HepG2 (cell line): Measurements from ENCODE around the gene NOSIP. TPM values are rescaled to one million over a fixed set of nuclear protein-coding genes. Genes with fewer than 3 reads are reported as not detected.

Experiments used
- ATAC-seq: fragments of 200-7000 bp; cut with Tn5 transposase; 3 replicates; pipeline ENCODE4 v1.9.1; 2020; ENCODE audit warnings: mild to moderate bottlenecking, moderate library complexity
- BruUV-seq: library from RNA; stranded (reverse); fragments of 400-500 nt; replicated peaks from 2 replicates; lab custom pipeline; 2021; lab: Mats Ljungman, UMichigan
- CTCF ChIA-PET: fragments of 300-600 bp; formaldehyde crosslinking; extraction: SDS; loops from one replicate; lab custom pipeline; 2021; ENCODE audit warnings: low total read pairs, inconsistent platforms, low intra/inter-chr PET ratio; lab: Yijun Ruan, JAX
- POLR2A ChIA-PET: fragments of 350-600 bp; sonication (Branson Sonifier 250); formaldehyde crosslinking; loops from one replicate; lab custom pipeline; 2020; ENCODE audit warnings: antibody characterized with exemption, inconsistent platforms; lab: Yijun Ruan, JAX
- DNase-seq: peaks from one replicate; pipeline ENCODE4 v3.0.0-alpha.2; 2015; ENCODE audit warnings: low spot score
- FAIRE-seq: peaks from 3 replicates; lab custom pipeline; 2011; peaks lifted over from hg19 to GRCh38; lab: Jason Lieb, UNC
- H2AFZ ChIP-seq: one replicate; pipeline ENCODE4 v1.6.1; 2011; ENCODE audit warnings: low read length, inconsistent platforms
- H3K27ac ChIP-seq: fragments of 300-600 bp; 3 replicates; pipeline ENCODE4 v1.8.0; 2011; ENCODE audit warnings: mixed run types, mild to moderate bottlenecking, mixed read lengths, low read length, inconsistent platforms; ENCODE audit not compliant: insufficient read depth; ENCODE audit errors: extremely low read length
- H3K27me3 ChIP-seq, 2 experiments: fragments of 200-600 bp in 1 of 2; 2 replicates in 1 of 2; 3 replicates in 1 of 2; pipeline versions ENCODE4 v1.6.0 to v1.8.0; 2011; ENCODE audit warnings: low read length in 2 of 2, mild to moderate bottlenecking in 2 of 2, moderate library complexity in 2 of 2, inconsistent platforms in 1 of 2; ENCODE audit not compliant: insufficient read depth in 2 of 2, control insufficient read depth in 1 of 2
- H3K36me3 ChIP-seq, 2 experiments: fragments of 200-600 bp in 1 of 2; replicated peaks in 1 of 2; 2 replicates in 1 of 2; 3 replicates in 1 of 2; pipeline versions ENCODE4 v1.5.1 to v1.8.0; 2011; ENCODE audit warnings: low read length in 2 of 2, inconsistent platforms in 1 of 2; ENCODE audit not compliant: insufficient read depth in 2 of 2, control insufficient read depth in 1 of 2
- H3K4me1 ChIP-seq: 2 replicates; pipeline ENCODE4 v1.5.1; 2012; ENCODE audit warnings: low read length, inconsistent platforms; ENCODE audit not compliant: insufficient read depth
- H3K4me2 ChIP-seq: 2 replicates; pipeline ENCODE4 v1.6.0; 2011; ENCODE audit warnings: low read depth, low read length, inconsistent platforms
- H3K4me3 ChIP-seq, 3 experiments: fragments of 200-600 bp in 1 of 3; sonication (generic), shearing (Covaris generic) in 1 of 3; replicated peaks in 1 of 3; 2 replicates each; pipeline ENCODE4 v1.5.1; 2011 to 2016; ENCODE audit warnings: low read length in 3 of 3, inconsistent platforms in 2 of 3, low read depth in 2 of 3, mild to moderate bottlenecking in 2 of 3, control low read depth in 1 of 3, mixed read lengths in 1 of 3; ENCODE audit not compliant: insufficient read depth in 1 of 3
- H3K79me2 ChIP-seq: one replicate; pipeline ENCODE4 v1.6.1; 2011; ENCODE audit warnings: low read length, inconsistent platforms; ENCODE audit not compliant: insufficient read depth
- H3K9ac ChIP-seq: 2 replicates; pipeline ENCODE4 v1.6.0; 2011; ENCODE audit warnings: mild to moderate bottlenecking, low read depth, low read length, inconsistent platforms; ENCODE audit not compliant: insufficient read depth
- H3K9me3 ChIP-seq: 2 replicates; pipeline ENCODE4 v1.5.1; 2012; ENCODE audit warnings: mild to moderate bottlenecking, low read length
- H4K20me1 ChIP-seq: 2 replicates; pipeline ENCODE4 v1.6.0; 2011; ENCODE audit warnings: inconsistent platforms, mild to moderate bottlenecking, low read length, moderate library complexity; ENCODE audit not compliant: insufficient read depth
- PLSCR1 ChIP-seq: sonication (generic); formaldehyde crosslinking; IDR thresholded peaks from 2 replicates; pipeline ENCODE4 v1.5.0; 2020; ENCODE audit warnings: missing genetic modification reagents, mild to moderate bottlenecking, borderline replicate concordance
- RFX5 ChIP-seq: IDR thresholded peaks from 2 replicates; pipeline ENCODE4 v1.6.1; 2011; ENCODE audit warnings: low read depth, low read length, improper control_type of control experiment
- RXRA ChIP-seq: sonication (generic); formaldehyde crosslinking; IDR thresholded peaks from 2 replicates; pipeline ENCODE4 v1.5.1; 2020; ENCODE audit warnings: missing genetic modification reagents
- SALL2 ChIP-seq: sonication (generic); formaldehyde crosslinking; IDR thresholded peaks from 2 replicates; pipeline ENCODE4 v1.8.1; 2023; ENCODE audit warnings: mild to moderate bottlenecking, missing genetic modification reagents, inconsistent platforms
- SMAD3 ChIP-seq: sonication (generic); formaldehyde crosslinking; IDR thresholded peaks from 2 replicates; pipeline ENCODE4 v1.4.0; 2020; ENCODE audit warnings: missing genetic modification reagents
- SNAPC5 ChIP-seq: sonication (generic); formaldehyde crosslinking; IDR thresholded peaks from 2 replicates; pipeline ENCODE4 v1.8.1; 2023; ENCODE audit warnings: mild to moderate bottlenecking, missing genetic modification reagents, borderline replicate concordance
- STAT6 ChIP-seq: sonication (generic); formaldehyde crosslinking; IDR thresholded peaks from 2 replicates; pipeline ENCODE4 v1.4.0; 2020; ENCODE audit warnings: missing genetic modification reagents, mild to moderate bottlenecking, borderline replicate concordance
- TOE1 ChIP-seq: sonication (generic); formaldehyde crosslinking; IDR thresholded peaks from 2 replicates; pipeline ENCODE4 v1.4.0; 2020; ENCODE audit warnings: mild to moderate bottlenecking, missing genetic modification reagents
- ZNF33B ChIP-seq: sonication (generic); formaldehyde crosslinking; IDR thresholded peaks from 2 replicates; pipeline ENCODE4 v1.5.1; 2020; ENCODE audit warnings: mild to moderate bottlenecking, missing genetic modification reagents
- ZNF383 ChIP-seq: sonication (generic); formaldehyde crosslinking; IDR thresholded peaks from 2 replicates; pipeline ENCODE4 v1.4.0; 2020; ENCODE audit warnings: missing genetic modification reagents, mild to moderate bottlenecking, borderline replicate concordance
- ZNF747 ChIP-seq: sonication (generic); formaldehyde crosslinking; IDR thresholded peaks from 2 replicates; pipeline ENCODE4 v1.8.1; 2023; ENCODE audit warnings: missing genetic modification reagents, mild to moderate bottlenecking, borderline replicate concordance
- ZSCAN31 ChIP-seq: sonication (generic); formaldehyde crosslinking; IDR thresholded peaks from 2 replicates; pipeline ENCODE4 v1.5.0; 2020; ENCODE audit warnings: low read depth, mild to moderate bottlenecking, missing genetic modification reagents
- ZUFSP ChIP-seq: sonication (generic); formaldehyde crosslinking; IDR thresholded peaks from 2 replicates; pipeline ENCODE4 v1.9.0; 2021; ENCODE audit warnings: missing genetic modification reagents, mild to moderate bottlenecking, borderline replicate concordance
- WGBS: methylation state at CpG from one replicate; pipeline ENCODE4 v1.1.6; 2017; ENCODE audit warnings: low lambda C conversion rate; 5-methylcytosine and 5-hydroxymethylcytosine counted together
- in situ Hi-C: cut with HindIII; loops from 2 replicates; pipeline ENCODE4 v1.10.0; 2017; ENCODE audit warnings: low pct_unique_long_range_greater_than_20kb; ENCODE audit not compliant: extremely low pct_ligation_motif_present
- intact Hi-C: fragments of 100-400 bp; cut with micrococcal nuclease; formaldehyde crosslinking; loops from one replicate; pipeline ENCODE4 v1.10.0; 2022; ENCODE audit not compliant: unreplicated experiment
- polyA plus RNA-seq, 8 experiments: library from polyadenylated mRNA; depleted of rRNA in 3 of 8; stranded (reverse) in 7 of 8; unstranded in 1 of 8; fragments of >200 nt; fragmentation: Illumina TruSeq in 4 of 8; extraction: Trizol in 4 of 8; gene quantifications; 2 replicates each; pipeline versions ENCODE4 v1.2.1 to v1.2.3, GENCODE V29; 2011 to 2016; ENCODE audit warnings: low read depth in 4 of 8, missing spikeins in 1 of 8, mixed read lengths in 1 of 8; ENCODE audit not compliant: insufficient read depth in 1 of 8
- total RNA-seq, 5 experiments: library from RNA; depleted of rRNA; stranded (reverse); fragments of >200 nt; fragmentation: Illumina TruSeq; extraction: Trizol; gene quantifications; 2 replicates each; pipeline ENCODE4 v1.2.3, GENCODE V29; 2016; ENCODE audit warnings: low read depth in 1 of 5

NOSIP gene
- total and polyA plus RNA-seq, 2 of the 13 experiments (the other 11 are each of a cell fraction or from before 2014, with no cell fraction given) = 54.3 to 78.0 TPM

- Histone ChIP-seq H3K4me3 (no peak overlapping the region), H3K27ac (no peak overlapping the region), H3K4me1 (no peaks in the 10 kb centered on the region), H3K4me2 (no peak overlapping the region), H3K9ac (no peak overlapping the region), H2AFZ (no peak overlapping the region), H3K27me3 (no peaks in the 10 kb centered on the region), H4K20me1 (no peaks in the 10 kb centered on the region), H3K9me3 (no peaks in the 10 kb centered on the region), H3K36me3 (peaks cover 11 to 26% of the 10 kb centered on the region in 2 experiments; a peak in 4 of 5 replicates), H3K79me2 (no peaks in the 10 kb centered on the region)
- 94% methylated on average over 7 of the region's 7 CpGs for WGBS
- DNase-seq (no peak), ATAC-seq (no peak), FAIRE-seq (no peak)
- intact Hi-C loops (no loop called here), in situ Hi-C loops (no loop called here)
- POLR2A ChIA-PET = interaction anchor here (1.0 kb wide), 1 partner anchor 17 kb away, joined by 4 read pairs; no protein-coding TSS in a partner anchor
- CTCF ChIA-PET = no interaction called here
- TF ChIP-seq SNAPC5 (CRISPR knock-in tag) = no peak
- no peak for TF ChIP-seq ZNF747 (CRISPR knock-in tag)
- TF ChIP-seq SALL2 (CRISPR knock-in tag) = no peak
- TF ChIP-seq STAT6 = no peak
- TF ChIP-seq ZNF33B (CRISPR knock-in tag) = no peak
- no peak for TF ChIP-seq ZUFSP (CRISPR knock-in tag)
- no peak for TF ChIP-seq SMAD3 (CRISPR knock-in tag)
- no peak for TF ChIP-seq ZSCAN31 (CRISPR knock-in tag)
- no peak for TF ChIP-seq ZNF383 (CRISPR knock-in tag)
- no peak for TF ChIP-seq PLSCR1 (CRISPR knock-in tag)
- no peak for TF ChIP-seq RXRA (CRISPR knock-in tag)
- TF ChIP-seq RFX5 = no peak
- TF ChIP-seq TOE1 = no peak
- BruUV-seq = no TSS peak
Observed at GRCh38 chr19:49530708-49531107, 49.6 kb downstream of the NOSIP start.
